HPDE6-E6E7 (cell line): ENCODE results near the gene CD180.
A peak's percentile ranks its signal among the peaks of the same experiment; 100 is the strongest.

Experiments used
- DNase-seq: peaks from one replicate; pipeline ENCODE4 v3.0.0; 2011; ENCODE audit warnings: missing footprints; ENCODE audit errors: extremely low spot score

CD180 gene

DNA sequence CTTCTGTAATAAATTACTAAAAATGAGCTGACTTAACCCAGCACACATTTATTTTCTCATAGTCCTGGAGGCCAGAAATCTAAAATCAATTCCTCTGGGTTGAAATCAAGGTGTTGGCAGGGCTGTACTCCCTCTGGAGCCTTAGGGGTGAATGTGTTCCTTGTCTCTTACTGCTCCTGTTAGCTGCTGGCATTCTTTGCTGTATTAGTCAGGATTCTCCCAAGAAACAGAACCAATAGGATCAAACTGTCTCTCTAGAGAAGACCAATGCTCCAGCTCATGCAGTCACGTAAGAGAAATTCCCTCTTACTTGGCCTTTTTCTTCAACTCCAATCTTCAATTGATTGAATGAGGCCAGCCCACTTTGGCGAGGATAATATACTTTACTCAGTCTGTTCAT, 15.3 kb upstream of the CD180 start:
- peak; percentile 21 for DNase-seq

DNA sequence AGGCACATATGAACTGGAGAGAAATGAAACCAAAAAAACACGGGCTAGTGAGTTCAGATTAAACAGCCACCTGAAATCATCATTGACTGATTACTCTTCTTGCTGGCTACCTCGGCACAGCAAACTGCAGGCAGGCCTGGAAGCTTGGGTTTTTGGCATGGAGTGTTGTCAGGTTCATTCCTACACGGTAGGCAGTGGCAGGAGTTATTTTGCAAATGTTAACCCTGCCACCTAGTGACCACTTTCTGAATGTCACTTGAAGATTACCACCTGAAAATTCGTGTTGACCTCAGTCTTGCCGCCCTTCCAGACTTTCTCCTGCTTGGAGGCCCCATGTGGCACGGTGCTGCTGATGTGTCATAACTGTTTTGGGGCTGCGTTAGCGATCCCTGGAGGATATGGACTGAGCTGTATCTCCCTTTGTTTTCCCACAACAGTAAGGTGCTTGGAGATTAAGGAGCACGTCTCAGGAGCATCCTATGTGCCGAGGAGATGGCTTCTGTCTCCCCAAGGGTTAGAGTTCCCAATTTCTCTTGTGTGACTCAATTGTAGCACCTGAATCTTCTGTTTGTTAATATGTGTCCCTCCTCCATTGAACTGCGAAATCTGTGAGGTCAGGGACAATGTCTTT, 12.7 kb upstream of the CD180 start:
- DNase-seq = peak; percentile 79

DNA sequence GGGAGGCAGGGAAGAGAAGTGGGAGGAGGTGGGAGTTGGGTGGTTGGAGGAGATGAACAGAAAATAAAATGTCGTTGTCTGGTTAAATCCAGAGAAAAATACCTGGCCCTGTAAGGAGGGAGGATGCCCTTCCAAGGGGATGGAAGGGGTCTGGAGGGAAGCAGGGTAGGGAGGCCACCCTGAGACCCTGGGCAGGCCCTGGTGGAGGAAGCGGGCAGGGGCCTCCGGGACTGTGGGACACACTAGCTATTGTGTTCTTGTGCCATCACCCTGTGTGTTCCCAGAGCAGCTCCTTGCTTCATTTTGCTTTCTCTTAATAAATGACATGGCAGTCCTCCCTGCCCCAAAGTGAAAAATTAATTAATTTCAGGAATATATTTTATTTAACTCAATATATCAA, 11.8 kb upstream of the CD180 start:
- no peak for DNase-seq

DNA sequence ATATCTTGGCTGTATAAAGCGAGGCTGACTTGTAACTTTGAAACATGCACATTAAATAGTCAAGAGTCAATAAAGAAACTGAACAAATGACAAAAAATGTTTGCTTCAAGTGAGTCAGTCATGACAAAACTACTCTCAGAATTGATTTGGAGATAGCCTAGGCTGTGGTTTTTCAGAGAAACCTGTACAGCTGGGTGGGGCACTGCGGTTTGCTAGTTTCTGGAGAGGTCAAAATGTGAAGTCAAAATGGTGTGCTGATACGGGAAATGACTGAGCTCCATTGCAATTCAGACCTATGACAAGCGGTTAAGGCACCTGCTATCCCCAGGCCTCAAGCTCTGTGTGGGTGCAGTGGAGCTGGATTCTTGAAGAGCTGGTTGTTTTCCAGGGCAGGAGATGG, 10.3 kb upstream of the CD180 start:
- peak; percentile 93 for DNase-seq

DNA sequence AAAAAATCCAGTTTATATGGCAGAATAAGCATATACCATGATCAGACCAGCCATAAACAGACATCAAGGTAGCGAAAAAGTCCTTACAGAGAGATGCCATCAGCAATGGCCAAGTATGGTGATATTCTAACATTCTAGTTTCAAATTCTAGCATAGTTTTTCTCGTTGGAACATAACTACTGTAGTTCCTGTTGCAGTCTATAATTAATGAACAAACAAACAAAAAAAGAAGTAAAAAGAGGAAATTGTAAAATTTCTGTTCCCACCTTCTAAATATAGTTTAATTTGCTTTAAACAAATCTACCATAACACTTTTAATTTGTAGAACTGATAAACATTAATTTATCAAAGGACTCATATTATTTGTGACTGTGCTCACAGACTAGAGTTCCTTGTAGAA, 9.9 kb upstream of the CD180 start:
- no peak for DNase-seq

DNA sequence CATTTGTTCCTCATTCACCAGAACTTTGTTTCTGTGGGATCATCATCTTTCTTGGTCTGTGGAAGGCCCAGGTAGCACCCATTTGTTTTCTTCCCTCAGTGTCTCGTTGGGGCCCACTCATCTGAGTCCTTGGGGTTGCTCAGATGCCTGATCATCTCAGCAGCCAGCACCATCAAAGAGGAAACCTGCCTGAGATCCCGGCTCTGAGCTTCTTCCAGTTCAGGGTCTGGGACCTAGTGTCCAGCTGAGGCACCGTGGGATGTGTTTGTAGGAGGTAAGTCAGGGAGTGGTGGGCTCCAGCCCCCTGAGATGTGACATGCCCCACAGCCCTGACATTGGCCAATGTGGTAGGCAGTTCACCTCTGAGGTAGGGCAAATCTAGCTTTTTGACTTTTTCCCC, 9.4 kb upstream of the CD180 start:
- DNase-seq = no peak

DNA sequence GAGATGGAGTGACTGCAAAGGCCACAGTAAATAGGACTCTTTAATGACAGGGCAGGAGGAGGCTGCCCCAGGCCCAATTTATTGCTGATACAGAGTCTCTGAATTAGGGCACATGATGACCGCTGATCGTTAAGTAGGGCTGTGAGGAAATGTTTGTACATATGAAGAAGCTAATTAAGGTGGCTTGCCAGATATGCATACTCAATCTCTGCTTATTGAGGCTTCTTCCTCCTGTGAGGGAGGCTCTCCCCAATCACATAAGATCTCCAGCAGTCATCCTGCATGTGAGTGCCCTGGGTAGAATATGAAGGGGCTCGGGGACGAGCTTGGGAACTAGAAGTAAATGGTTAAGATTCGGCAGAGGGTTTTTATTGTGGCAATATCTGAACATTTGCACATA, 8.2 kb upstream of the CD180 start:
- DNase-seq = no peak

DNA sequence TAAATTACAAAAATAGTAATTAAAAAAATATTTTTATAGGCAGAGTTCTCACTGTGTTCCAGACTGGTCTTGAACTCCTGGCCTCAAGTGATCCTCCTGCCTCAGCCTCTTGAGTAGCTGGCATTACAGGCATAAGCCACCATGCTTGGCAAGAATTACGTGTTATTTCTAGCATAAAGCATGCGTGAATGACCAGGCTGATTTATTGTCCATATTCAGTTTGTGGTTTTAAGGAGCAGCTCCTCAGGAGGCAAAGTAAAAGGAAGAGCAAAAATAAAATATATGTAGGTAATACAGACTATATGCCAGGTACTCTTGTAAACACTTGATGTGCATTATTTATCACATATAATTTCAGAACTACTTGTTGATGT, 7.1 kb upstream of the CD180 start:
- no peak for DNase-seq

DNA sequence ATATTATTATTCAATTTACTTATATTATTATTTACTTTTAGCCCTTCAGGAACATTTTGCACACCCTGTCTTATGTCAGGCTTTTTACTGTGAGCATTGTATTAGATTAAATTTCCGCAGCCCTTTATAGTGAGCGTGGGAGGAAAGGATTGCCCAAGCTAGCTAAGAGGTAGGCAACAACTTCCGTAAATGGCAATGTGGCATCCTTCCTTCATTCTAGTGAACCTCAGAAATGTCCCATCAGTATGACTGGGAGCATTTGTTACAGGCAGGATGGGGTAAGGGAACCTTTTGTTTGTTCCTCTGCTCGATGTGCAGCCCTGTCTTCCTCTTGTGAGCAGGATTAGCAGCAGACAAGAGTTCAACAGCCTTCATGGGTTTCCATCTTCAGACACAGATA, 6.2 kb upstream of the CD180 start:
- DNase-seq = no peak

DNA sequence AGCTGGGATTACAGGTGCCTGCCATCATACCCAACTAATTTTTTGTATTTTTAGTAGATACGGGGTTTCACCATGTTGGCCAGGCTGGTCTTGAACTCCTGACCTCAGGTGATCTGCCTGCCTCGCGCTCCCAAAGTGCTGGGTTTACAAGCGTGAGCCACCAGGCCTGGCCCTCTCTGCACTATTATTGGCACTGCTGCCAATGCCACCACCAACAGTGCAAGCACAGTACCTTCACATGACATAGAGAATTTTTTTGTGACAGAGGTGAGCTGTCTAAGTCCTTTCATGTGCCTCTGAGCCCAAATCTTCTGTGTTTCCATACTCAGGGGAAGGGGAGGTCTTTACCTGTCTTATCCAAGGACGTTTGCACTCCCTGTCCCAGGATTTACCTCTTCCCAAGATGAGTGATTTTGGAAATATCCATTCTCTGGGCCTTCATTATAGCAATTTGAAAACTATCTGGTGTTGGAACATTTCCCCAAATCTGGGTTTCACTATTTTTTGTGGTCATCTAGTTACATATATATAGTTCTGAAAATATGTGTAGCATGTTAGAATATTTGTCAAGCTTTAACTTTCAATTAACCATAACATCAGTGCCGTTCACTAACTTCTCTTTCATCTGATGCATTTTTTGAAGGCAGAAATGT, 5.4 kb upstream of the CD180 start:
- no peak for DNase-seq

DNA sequence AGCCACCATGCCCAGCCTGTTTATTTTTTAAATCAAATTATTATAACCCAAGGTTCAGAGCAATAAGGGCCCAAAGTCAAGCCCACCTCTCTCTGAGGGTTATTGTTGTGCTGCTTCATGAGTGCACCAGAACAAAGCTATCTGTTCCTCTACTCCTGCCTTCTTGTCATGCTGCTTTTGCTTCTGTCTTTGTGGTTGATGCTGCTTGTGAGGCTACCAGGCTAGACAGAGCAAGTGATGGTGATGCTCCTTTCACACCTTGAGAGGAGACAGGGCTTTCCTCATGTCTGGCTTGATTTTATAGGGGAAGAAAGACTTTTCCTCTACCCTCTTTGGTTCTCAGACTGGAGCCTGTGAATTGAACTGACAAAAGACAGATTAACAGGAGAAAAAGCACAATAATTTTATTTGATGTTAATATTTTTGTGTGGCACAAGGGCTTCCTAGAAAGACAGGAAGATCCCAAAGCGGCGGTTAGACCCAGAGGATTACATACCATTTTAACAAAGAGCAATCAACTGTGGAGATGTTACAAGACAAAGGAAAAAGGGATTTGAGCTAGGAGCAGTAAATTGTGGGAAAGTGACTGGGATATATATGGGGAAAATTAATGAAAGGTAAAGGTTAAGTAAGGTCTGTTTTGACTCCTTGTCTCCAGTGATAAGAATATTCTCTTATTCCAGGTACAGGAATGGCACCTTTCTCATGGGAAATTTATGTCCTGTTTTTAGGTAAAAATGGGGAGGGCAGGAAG, 4.4 kb upstream of the CD180 start:
- DNase-seq = no peak

DNA sequence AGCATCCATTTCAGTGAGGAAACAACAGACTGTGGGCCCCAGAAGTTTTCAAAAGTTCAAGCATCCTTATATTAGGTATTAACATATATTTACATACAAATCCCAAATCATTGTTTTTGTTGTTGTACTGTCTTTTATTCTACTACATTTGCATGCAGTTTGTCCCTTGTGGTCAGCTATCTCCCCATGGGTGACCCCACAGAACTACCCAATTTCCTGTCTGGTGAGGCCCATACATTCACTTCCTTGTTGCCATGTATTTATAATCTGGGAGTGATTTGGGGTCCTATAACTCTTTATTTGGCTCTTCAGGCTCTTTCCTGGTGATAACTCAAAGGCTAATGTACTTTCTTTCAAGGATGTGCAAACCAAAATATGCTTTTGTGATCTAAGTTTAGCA, 3.3 kb upstream of the CD180 start:
- DNase-seq = no peak

DNA sequence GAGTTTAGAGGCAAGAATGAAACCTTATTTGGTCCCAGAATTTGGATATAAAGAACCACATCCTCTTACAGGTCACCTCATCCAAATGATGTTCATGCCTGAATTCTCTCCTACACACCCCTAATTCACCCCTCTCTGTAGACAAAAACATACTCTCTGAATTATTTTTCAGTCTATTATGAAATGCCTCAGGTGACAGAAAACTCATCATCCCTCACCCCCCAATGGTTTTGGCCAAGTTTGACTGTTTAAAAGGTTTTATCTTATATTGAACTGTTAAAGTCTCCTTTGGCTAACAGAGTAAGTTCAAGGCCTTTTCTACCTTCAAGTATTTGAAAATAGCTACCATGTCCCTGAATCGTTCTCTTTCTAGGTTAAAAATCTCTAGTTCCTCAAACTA, 2.3 kb upstream of the CD180 start:
- no peak for DNase-seq

DNA sequence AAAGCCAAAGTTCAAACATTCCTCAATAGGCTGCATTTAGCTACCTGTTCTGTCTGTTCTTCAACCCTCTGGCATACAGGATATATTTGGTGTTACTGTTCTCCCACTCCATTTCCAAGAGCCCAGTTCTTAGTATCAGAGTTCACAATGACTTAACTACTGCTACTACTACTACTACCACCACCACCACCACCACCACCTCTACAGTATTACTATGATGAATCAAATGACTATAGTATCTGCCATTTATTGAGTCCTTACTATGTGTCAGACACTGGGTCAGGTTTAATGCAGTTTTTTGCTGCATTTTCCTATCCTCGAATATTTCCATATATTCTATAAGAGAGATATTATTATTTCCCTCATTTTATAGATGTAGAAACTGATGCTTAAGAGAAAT, 937 bp upstream of the CD180 start:
- DNase-seq = no peak

DNA sequence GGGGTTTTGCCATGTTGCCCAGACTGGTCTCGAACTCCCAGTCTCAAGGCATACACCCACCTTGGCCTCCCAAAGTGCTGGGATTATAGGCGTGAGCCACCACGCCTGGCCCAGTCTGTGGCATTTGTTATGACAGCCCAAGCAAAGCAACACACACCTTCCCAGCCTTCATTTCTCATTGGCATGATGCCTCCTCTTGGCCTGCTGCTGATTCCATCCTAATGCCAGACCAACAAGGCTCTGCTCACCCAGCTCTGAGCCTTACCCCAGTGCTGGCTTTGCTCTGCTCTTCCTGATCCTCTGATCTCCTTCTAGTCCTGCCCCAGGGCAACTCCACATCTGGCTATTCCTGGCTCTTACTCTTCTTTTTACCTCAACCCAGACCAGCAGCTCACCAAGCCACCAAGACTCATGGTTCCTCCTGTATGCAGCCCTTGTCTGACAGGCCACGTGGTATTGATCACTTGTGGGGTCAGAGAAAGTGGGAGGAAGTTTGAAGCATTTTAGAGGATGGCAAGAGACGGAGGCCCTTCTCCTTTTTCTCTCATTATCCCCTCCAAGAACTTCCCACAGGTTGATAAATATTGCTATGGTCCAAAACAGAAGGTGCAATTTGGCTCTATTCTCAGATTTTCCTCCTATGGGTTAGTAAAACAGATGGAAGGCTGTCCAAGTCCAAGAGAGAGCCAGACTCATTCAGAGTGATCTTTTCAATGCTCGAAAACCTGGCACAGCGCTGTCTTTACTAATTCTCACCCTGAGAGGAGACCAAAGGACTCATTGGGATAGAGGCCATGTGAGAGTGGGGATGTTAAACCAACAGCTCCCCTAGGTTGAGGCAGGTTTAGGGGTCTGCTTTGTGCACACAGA, 958 bp downstream of the CD180 start:
- DNase-seq = no peak

DNA sequence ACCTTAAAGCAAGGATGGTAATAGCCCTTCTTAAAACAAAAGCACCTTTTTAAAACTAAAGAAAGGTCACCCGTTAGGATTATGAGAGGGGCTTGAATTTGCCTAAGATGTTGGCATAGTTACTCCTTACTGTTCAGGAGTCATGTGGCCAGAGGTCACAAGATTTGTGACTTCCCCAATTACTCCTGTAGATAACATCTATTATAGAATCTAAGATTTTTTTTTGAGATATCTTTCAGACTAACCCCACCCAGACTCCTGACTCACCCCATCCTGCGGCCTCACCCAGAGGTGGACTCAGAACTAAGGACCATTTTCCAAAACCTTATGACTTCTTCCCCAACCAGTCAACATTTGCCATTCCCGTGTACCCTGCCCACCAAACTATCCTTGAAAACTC, 2.4 kb downstream of the CD180 start:
- DNase-seq = no peak

DNA sequence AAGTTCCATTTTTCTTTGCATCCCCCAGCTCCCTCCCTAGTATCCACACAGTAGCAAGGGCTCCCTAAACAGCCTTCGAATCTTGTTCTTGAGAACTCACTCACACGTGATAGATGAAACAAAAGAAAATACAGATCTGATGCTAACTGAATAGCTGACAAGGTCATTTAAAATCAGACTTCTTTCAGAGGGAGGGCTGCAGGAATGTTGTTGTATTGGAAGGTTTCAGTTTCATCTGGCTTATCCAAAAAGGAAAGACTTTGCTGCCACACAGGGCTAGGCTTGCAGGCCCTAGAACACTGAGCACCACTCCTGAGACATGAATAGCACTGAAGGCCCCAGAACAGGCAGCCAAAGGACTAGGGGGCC, 3.2 kb downstream of the CD180 start:
- DNase-seq = no peak

DNA sequence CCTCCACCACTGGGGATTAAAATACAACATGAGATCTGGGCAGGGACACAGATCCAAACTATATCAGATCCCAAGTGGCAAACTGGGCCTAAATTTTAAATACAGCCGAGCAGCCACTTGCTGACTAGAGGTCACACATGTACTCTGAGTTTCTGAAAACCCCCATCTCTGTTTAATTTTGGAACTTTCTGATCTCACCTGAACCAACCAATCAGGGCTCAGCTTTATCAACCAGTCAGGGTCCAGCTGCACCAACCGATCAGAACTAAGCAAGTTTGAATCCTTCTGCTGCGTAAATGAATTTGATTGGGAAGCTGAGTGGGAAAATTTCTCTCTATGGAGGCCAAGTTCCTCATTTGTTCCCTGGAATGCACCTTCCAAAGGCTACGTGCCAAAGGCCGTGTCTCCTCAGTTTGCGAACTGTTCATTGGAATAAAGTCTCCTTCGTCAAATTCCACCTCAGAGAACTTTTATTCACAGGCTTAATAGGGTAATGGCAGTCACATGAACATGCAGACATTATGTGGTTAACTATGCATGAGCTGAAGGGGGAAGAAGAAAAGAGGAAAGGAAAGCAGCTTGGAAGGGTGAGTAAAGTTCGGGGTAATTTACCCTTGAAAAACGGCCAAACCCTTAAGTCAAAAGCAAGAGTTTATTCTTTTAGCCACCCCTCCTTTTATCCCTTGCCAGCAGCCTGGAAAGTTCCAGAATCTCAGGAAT, 3.7 kb downstream of the CD180 start:
- DNase-seq = no peak

DNA sequence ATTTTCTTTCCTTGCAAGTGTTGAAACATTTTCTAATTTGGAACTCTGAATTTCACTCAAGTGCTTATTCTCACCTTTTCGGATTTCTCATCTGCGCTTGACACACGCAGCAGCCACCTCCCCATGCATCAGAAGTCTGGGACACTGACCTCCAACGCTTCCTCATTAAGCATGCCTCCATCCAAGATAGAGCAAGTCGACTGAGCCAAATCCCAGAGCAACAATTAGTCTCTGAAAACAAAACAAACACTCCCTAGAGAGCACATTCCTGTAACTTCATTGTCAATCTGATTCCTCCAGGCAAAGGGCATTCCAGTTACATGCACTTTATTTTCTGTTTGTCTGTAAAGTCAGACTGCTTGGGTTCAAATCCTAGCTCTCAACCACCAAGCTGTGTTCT, 5.7 kb downstream of the CD180 start:
- no peak for DNase-seq

DNA sequence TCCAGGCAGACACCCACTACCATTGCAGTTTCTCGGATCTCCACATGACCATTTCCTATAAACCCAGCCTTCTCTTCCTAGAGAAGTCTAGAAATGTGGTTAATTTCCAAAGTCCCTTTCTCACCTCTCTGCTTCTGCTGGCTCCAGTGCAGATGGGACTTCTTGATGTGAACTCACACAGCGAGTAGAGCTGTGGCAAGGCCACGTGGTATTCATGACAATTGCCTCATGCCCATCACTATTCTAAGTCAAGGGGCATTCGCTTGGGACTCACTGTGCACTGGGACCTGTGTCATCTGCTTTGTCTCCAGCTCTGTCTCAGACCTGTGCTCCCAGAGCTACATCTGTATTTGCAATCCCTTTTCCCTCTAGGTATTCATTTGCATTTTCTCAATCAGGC, 6.2 kb downstream of the CD180 start:
- no peak for DNase-seq

DNA sequence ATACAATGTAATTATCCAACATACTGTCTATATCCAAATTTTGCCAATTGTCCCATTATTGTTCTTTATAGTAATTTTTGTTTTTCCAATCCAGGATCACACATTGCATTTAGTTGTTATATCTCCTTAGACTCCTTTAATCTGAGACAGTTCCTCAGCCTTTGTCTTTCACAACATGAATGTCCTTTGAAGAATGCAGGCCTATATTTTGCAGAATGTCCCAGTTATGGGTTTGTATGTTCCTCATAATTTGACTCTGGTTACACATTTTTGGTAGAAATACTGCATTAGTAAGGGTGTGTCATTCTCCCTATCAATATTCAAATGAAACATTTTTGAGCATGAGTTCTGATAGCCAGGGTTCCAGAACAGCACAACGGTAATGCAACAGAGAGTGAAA, 6.7 kb downstream of the CD180 start:
- DNase-seq = no peak

DNA sequence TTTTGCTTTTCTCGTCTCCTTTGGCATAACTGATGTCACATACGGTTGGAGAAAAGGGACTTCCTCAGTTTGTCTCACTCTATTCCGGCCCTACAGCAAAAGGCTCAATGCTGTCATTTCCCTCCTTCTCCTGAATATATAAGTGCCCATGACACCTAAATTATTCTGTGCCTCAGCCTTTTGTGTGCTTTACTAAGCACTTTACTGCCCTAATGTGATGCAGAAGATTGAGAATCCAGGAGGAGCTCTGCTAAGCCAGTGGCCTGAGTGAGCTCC, 7.6 kb downstream of the CD180 start:
- DNase-seq = no peak
